Lower leg skin (tissue), 3 donors: Measurements from ENCODE around the gene IL32.

Experiments
- POLR2A ChIP-seq, 2 donors: fragments of 450-650 bp; IDR thresholded peaks; one replicate each; pipeline ENCODE4 v1.6.1; 2016 to 2017; ENCODE audit warnings: antibody characterized with exemption in 2 of 2, mild to moderate bottlenecking in 1 of 2, moderate library complexity in 1 of 2
- TF ChIP-seq, protein P1 (sequence below), 3 donors: fragments of 450-650 bp; IDR thresholded peaks; one replicate each; pipeline ENCODE4 v1.5.1; 2016; ENCODE audit warnings: antibody characterized with exemption in 3 of 3, mild to moderate bottlenecking in 3 of 3, moderate library complexity in 2 of 3

DNA sequence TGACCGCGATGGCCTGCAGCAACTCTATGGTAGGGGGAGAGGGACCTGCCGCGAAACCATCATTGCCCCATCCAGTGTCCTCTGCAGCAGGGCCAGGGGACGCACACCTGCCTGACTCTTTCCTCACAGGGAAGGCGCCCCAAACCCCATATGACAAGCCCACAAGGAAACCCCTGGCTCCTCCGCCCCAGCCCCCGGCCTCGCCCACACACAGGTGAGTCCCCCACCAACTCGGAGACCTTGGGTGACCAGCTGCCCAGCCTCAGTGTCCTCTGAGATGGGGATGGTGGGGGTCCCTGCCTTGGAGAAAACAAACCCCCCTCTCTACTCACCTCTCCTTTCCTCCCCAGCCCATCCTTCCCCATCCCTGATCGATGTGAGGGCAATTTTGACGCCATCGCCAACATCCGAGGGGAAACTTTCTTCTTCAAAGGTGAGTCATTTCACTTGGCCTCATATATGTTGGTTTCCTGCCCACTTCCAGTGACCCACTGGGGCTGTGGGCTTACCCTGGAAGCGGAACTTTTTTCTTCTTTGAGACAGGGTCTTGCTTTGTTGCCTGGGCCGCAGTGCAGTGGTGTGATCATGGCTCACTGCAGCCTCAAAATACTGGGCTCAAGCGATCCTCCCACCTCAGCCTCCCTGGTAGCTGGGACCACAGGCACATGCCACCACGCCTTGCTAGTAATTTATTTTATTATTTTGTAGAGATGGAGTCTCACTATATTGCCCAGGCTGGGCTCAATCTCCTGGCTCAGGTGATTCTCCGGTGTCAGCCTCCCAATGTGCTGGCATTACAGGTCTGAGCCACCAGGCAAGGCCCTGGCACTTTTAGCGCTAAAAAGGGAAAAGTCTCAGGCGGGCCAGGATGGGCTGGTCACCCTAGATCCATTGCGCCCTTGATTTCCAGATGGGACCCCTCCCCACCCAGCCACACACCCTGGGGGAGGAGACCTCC is 8.0 kb upstream of the IL32 start:
- TF ChIP-seq, protein P1, sequence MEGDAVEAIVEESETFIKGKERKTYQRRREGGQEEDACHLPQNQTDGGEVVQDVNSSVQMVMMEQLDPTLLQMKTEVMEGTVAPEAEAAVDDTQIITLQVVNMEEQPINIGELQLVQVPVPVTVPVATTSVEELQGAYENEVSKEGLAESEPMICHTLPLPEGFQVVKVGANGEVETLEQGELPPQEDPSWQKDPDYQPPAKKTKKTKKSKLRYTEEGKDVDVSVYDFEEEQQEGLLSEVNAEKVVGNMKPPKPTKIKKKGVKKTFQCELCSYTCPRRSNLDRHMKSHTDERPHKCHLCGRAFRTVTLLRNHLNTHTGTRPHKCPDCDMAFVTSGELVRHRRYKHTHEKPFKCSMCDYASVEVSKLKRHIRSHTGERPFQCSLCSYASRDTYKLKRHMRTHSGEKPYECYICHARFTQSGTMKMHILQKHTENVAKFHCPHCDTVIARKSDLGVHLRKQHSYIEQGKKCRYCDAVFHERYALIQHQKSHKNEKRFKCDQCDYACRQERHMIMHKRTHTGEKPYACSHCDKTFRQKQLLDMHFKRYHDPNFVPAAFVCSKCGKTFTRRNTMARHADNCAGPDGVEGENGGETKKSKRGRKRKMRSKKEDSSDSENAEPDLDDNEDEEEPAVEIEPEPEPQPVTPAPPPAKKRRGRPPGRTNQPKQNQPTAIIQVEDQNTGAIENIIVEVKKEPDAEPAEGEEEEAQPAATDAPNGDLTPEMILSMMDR (IDR thresholded peaks at IDR 0.05) = no peak
- no peak for TF ChIP-seq POLR2A (IDR thresholded peaks at IDR 0.05)
